HG02973 (cell line): ENCODE data around the gene MAP3K1.
"Not testable (repeated sequence)": the region's sequence is repeated elsewhere in the genome, so short reads cannot be mapped to it uniquely, and the experiment has no call there.

Experiments used
- ATAC-seq: cut with Tn5 transposase; IDR thresholded peaks from one replicate; pipeline ENCODE4 v1.9.1; 2021; ENCODE audit warnings: moderate library complexity; ENCODE audit not compliant: unreplicated experiment

Gene MAP3K1

GRCh38 chr5:56815658-56816545, 553 bp downstream of the MAP3K1 start:
- ATAC-seq: peak; percentile 34

GRCh38 chr5:56816546-56817081, 1.3 kb downstream of the MAP3K1 start:
- ATAC-seq: peak; percentile 34

- ATAC-seq: no peak
These were observed 2.1 kb downstream of the MAP3K1 start for GRCh38 chr5:56817263-56818014.

GRCh38 chr5:56818450-56819037, 3.2 kb downstream of the MAP3K1 start:
- no peak for ATAC-seq

- no peak for ATAC-seq
These were observed 3.9 kb downstream of the MAP3K1 start for GRCh38 chr5:56819060-56819881.

GRCh38 chr5:56821868-56822267, 6.5 kb downstream of the MAP3K1 start:
- ATAC-seq: not testable (repeated sequence)

GRCh38 chr5:56822981-56823380, 7.6 kb downstream of the MAP3K1 start:
- no peak for ATAC-seq

- ATAC-seq: no peak
These were observed 8.7 kb downstream of the MAP3K1 start for GRCh38 chr5:56824019-56824418.

GRCh38 chr5:56825222-56825824, 10.0 kb downstream of the MAP3K1 start:
- ATAC-seq: no peak

- ATAC-seq: no peak
These were observed 11.7 kb downstream of the MAP3K1 start for GRCh38 chr5:56827049-56827448.

GRCh38 chr5:56827924-56828323, 12.6 kb downstream of the MAP3K1 start:
- ATAC-seq: no peak

- no peak for ATAC-seq
These were observed 14.0 kb downstream of the MAP3K1 start for GRCh38 chr5:56829137-56829908.

- no peak for ATAC-seq
These were observed 16.4 kb downstream of the MAP3K1 start for GRCh38 chr5:56831773-56832172.

- no peak for ATAC-seq
These were observed 18.0 kb downstream of the MAP3K1 start for GRCh38 chr5:56833325-56833724.

- ATAC-seq: no peak
These were observed 22.0 kb downstream of the MAP3K1 start for GRCh38 chr5:56837381-56837780.

GRCh38 chr5:56837956-56838355, 22.6 kb downstream of the MAP3K1 start:
- no peak for ATAC-seq

- no peak for ATAC-seq
These were observed 23.2 kb downstream of the MAP3K1 start for GRCh38 chr5:56838409-56839039.

GRCh38 chr5:56839062-56839461, 23.7 kb downstream of the MAP3K1 start:
- ATAC-seq: no peak

GRCh38 chr5:56840597-56840996, 25.2 kb downstream of the MAP3K1 start:
- no peak for ATAC-seq
